Omental fat pad (tissue), 4 donors: ENCODE measurements around the gene PTGDR2. TPM values are rescaled to one million over a fixed set of nuclear protein-coding genes. Genes with fewer than 3 reads are reported as not detected.

Experiments used
- ATAC-seq: fragments of 150-250 bp; one replicate; pipeline ENCODE4 v1.9.1; 2016; ENCODE audit warnings: mild to moderate bottlenecking, moderate library complexity; ENCODE audit not compliant: low FRiP score
- DNase-seq: peaks from one replicate; pipeline ENCODE4 v3.0.0-alpha.2; 2019; ENCODE audit warnings: low spot score
- CTCF ChIP-seq, 3 donors: fragments of 450-650 bp; IDR thresholded peaks; one replicate each; pipeline ENCODE4 v1.5.1; 2016 to 2017; ENCODE audit warnings: antibody characterized with exemption in 3 of 3, mild to moderate bottlenecking in 3 of 3, moderate library complexity in 2 of 3
- total RNA-seq, 4 donors: library from RNA; depleted of rRNA; stranded (reverse); fragments of >200 nt; gene quantifications; one replicate each; pipeline ENCODE4 v1.1.0, GENCODE V29; 2016

Gene PTGDR2
- total RNA-seq, 4 donors from 2014 or later: 0.28 to 1.1 TPM; not detected in 2

GRCh38 chr11:60857378-60858232, 1.9 kb upstream of the PTGDR2 start:
- ATAC-seq (no peak), DNase-seq (no peak)
- TF ChIP-seq CTCF (IDR thresholded peaks at IDR 0.05): no peak

GRCh38 chr11:60854847-60855725, 664 bp downstream of the PTGDR2 start:
- TF ChIP-seq CTCF (IDR thresholded peaks at IDR 0.05): no peak
- no peak for ATAC-seq
- DNase-seq: no peak

- no peak for DNase-seq
- no peak for TF ChIP-seq CTCF (IDR thresholded peaks at IDR 0.05)
- no peak for ATAC-seq
Observed at GRCh38 chr11:60854140-60854846, 1.5 kb downstream of the PTGDR2 start.

- ATAC-seq (no peak), DNase-seq (no peak)
- no peak for TF ChIP-seq CTCF (IDR thresholded peaks at IDR 0.05)
Observed at GRCh38 chr11:60852982-60853950, 2.5 kb downstream of the PTGDR2 start.

GRCh38 chr11:60852117-60852981, 3.4 kb downstream of the PTGDR2 start:
- no peak for ATAC-seq

More at GRCh38 chr11:60852117-60852981, 3.4 kb downstream of the PTGDR2 start:
- TF ChIP-seq CTCF (IDR thresholded peaks at IDR 0.05): no peak
- no peak for DNase-seq
